GM21723 (cell line): ENCODE data around the gene JARID2.

Source experiments
- ATAC-seq: cut with Tn5 transposase; IDR thresholded peaks from one replicate; pipeline ENCODE4 v1.9.1; 2021; ENCODE audit warnings: mild to moderate bottlenecking, moderate library complexity; ENCODE audit not compliant: unreplicated experiment

The JARID2 gene

GRCh38 chr6:15500901-15501825, 255.3 kb downstream of the JARID2 start:
- no peak for ATAC-seq

- no peak for ATAC-seq
These were observed 256.1 kb downstream of the JARID2 start for GRCh38 chr6:15501826-15502445.

- ATAC-seq, result no peak
These were observed 256.8 kb downstream of the JARID2 start for GRCh38 chr6:15502446-15503345.

GRCh38 chr6:15503346-15503680, 257.4 kb downstream of the JARID2 start:
- no peak for ATAC-seq

- ATAC-seq, result no peak
These were observed 258.2 kb downstream of the JARID2 start for GRCh38 chr6:15504040-15504495.

GRCh38 chr6:15504581-15505350, 258.9 kb downstream of the JARID2 start:
- no peak for ATAC-seq

GRCh38 chr6:15505463-15505918, 259.6 kb downstream of the JARID2 start:
- no peak for ATAC-seq

GRCh38 chr6:15506066-15506465, 260.2 kb downstream of the JARID2 start:
- no peak for ATAC-seq

GRCh38 chr6:15507221-15507620, 261.4 kb downstream of the JARID2 start:
- ATAC-seq, result no peak

GRCh38 chr6:15507746-15508145, 261.9 kb downstream of the JARID2 start:
- ATAC-seq, result no peak

- ATAC-seq, result no peak
These were observed 262.6 kb downstream of the JARID2 start for GRCh38 chr6:15508441-15508871.

GRCh38 chr6:15508931-15509330, 263.1 kb downstream of the JARID2 start:
- ATAC-seq, result no peak

- no peak for ATAC-seq
These were observed 263.6 kb downstream of the JARID2 start for GRCh38 chr6:15509335-15509933.

- ATAC-seq, result no peak
These were observed 264.3 kb downstream of the JARID2 start for GRCh38 chr6:15510121-15510520.

- no peak for ATAC-seq
These were observed 264.8 kb downstream of the JARID2 start for GRCh38 chr6:15510536-15511247.

- ATAC-seq, result no peak
These were observed 265.6 kb downstream of the JARID2 start for GRCh38 chr6:15511248-15512125.

GRCh38 chr6:15512126-15512525, 266.3 kb downstream of the JARID2 start:
- no peak for ATAC-seq

- no peak for ATAC-seq
These were observed 266.9 kb downstream of the JARID2 start for GRCh38 chr6:15512721-15513120.
